HL-60/S4 treated with retinoic acid at 250 ng/mL for 4 days and 3 days (cell line): ENCODE results near the gene GIN1.

Source experiments
- in situ Hi-C: fragments of 300-500 bp; cut with MboI; formaldehyde crosslinking; loops from 2 replicates; pipeline ENCODE4 v1.7.0; 2022; ENCODE audit warnings: low sequenced_read_pairs

Gene GIN1

DNA sequence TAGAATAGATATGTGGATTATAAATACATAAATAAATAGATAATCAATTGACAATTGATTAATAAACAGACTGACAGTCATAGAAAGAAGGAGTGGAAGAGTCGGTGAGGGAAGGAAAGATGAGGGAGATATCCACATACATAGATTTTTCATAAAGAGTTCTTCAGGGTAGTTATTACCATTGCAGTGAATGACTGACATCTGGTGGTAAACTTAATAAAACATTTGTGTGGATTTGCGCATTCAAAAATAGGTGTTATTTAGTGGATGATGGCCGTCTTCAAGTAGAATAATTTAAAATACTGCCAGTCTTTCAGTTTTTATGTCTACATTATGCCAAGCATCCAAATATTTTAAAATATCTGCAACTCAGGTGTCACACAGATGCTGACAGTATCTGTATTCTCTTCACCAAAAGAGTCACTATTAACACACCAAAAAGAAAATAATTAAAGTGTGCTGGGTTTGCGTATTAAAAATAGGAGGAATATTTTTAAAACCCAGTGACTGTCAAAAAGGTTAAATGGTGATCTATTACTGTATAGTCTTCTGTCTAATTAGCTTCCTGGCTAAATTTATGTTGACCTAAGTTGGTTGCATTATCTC is 78.8 kb downstream of the GIN1 start:
- in situ Hi-C loops = no loop called here

GRCh38 chr5:103037673-103038455 is 82.1 kb downstream of the GIN1 start:
- in situ Hi-C loops = no loop called here

DNA sequence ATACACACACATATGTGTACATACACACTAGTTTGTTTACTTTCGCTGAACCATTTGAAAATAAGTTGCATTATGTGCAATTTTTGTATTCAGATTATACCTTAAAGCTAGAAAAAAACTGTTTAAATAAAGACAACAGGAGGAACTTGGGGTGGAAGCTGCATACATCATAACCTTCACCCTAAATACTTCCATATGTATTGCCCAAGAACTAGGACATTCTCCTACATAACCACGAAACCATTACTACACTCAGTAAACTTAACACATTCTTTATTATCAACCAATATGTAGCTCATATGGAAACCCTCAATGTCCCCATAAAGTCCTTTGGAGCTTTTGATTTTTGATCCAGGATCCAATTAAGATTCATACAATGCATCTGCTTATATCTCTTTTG is 83.3 kb downstream of the GIN1 start:
- in situ Hi-C loops = no loop called here
